Measurements from ENCODE around the gene TAGAP.

Gene TAGAP, protein sequence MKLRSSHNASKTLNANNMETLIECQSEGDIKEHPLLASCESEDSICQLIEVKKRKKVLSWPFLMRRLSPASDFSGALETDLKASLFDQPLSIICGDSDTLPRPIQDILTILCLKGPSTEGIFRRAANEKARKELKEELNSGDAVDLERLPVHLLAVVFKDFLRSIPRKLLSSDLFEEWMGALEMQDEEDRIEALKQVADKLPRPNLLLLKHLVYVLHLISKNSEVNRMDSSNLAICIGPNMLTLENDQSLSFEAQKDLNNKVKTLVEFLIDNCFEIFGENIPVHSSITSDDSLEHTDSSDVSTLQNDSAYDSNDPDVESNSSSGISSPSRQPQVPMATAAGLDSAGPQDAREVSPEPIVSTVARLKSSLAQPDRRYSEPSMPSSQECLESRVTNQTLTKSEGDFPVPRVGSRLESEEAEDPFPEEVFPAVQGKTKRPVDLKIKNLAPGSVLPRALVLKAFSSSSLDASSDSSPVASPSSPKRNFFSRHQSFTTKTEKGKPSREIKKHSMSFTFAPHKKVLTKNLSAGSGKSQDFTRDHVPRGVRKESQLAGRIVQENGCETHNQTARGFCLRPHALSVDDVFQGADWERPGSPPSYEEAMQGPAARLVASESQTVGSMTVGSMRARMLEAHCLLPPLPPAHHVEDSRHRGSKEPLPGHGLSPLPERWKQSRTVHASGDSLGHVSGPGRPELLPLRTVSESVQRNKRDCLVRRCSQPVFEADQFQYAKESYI

DNA sequence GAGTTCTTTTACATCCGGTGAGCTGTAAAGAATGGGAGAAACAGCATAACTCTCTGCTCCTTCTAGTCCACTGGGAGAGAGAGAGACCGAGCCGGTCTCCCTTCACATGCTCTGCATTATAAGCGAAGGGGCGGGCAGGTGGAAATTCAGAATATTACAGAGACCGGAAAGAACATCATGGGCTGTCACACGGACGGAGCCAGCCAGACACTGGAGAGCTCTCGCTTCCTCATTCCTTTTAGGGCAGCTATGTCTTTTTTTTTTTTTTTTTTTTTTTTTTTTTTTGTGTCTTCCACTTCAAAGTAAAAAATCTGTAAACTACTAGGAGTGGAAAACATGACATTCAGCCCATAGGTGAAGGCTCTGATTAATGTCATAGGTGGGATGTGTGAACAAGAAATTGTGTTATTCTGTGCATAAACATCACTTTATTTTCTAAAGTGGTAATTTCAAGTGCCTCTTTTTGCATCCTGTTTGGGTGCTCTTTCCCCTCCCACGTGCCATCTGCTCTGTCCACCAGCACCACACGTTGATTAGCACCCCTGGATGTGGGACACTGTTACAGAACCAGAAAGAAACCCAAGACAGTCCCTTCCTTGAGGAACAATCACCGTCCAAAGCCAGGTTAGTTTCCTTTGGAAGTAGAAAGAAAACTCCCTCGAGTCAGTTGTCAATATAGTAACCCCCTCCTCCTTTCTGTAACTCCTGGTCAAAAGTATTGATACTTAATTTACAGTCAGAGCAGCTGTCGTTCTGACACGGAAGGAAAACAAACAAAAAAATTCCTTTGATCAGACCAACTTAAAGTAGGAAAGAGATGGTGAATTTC is at the start of gene TAGAP:
TAGAP (minus strand) TSS at position 93 of the 829 bp plus-strand sequence. CDS start 845 bp downstream, outside the sequence.
- Histone ChIP-seq H3K9ac (ENCODE audit: low read depth, low read length) (no peak within 1 kb of the TSS), H3K36me3 (ENCODE audit: insufficient read depth, low read depth, low read length) (no peaks in the 10 kb centered on the region), H3K27ac (ENCODE audit: low read length) (no peak within 1 kb of the TSS), H3K4me1 (ENCODE audit: insufficient read depth, low read length) (no peaks in the 10 kb centered on the region), H3K4me3 (ENCODE audit: low read length) (no peak within 1 kb of the TSS), H3K9me3 (ENCODE audit: insufficient read depth, low read depth, low read length) (no peaks in the 10 kb centered on the region), H3K27me3 (ENCODE audit: insufficient read depth, low read length) (no peaks in the 10 kb centered on the region)

DNA sequence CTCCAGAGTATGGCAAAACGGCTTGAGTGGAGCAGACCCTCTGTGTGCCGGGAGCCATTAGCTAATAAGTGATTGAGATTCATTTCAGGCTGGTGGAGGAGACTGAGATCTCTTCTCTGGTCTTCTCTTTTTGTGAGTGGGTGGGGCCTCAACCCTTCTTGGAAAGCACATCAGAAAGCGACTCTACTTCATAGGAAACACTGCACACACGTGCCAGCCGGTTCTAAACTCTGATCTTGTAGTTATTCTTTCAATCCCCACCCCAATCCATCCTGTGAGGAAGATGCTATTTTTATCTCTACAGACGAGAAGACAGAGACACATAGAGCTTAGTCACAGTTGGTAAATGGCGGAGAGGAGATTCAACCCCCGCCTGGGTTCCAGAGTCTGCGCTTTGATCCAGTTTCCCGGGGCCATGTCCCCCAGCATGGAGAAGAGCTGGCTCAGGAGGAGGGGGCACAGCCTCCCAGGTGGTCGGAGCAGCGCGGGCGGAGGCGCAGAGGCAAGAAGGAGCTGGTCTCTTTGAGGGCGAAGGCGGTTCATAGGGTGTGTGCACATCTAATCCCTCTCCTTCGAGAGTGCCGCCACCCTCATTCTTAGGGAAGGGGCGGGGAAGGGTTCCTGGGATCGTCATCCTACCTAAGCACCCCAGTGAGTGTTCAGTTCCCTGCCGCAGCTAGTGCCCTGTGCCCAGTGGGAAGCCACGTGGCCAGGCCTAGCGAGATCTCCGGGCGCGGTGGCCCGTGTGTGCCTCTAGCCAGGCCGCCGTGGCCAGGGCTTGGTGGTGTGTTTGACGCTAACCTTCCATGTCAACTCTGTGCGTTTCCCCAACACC is 49.0 kb upstream of the TAGAP start:
- no peak overlapping the region for H3K9ac ChIP-seq (ENCODE audit: low read depth, low read length)
- H3K4me3 ChIP-seq (ENCODE audit: low read length): no peak overlapping the region
- H3K27ac ChIP-seq (ENCODE audit: low read length): no peak overlapping the region
- H3K36me3 ChIP-seq (ENCODE audit: insufficient read depth, low read depth, low read length): no peaks in the 10 kb centered on the region
- no peaks in the 10 kb centered on the region for H3K4me1 ChIP-seq (ENCODE audit: insufficient read depth, low read length)
- no peaks in the 10 kb centered on the region for H3K27me3 ChIP-seq (ENCODE audit: insufficient read depth, low read length)
- H3K9me3 ChIP-seq (ENCODE audit: insufficient read depth, low read depth, low read length): no peaks in the 10 kb centered on the region

DNA sequence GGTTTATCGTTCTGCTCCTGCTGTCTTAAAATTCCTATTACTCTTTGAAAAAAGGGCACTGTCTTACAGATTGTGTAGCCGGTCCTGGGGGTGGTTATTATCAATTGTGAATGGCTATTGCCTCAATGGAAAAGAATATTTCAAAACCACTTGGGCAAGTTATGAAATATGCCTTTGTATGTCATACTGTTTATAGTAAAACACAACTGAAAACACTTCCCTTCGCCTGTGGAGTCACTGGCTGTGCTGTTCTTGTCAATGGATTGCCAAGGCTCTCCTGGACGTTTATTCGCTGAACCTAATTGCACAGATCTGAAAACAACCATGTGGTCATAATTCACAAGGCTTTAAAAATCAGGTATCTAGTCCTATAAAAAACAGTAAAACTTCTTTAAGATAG is 47.8 kb upstream of the TAGAP start:
- Histone ChIP-seq H3K9ac (ENCODE audit: low read depth, low read length) (no peak overlapping the region), H3K36me3 (ENCODE audit: insufficient read depth, low read depth, low read length) (no peaks in the 10 kb centered on the region), H3K27ac (ENCODE audit: low read length) (no peak overlapping the region), H3K4me1 (ENCODE audit: insufficient read depth, low read length) (no peaks in the 10 kb centered on the region), H3K27me3 (ENCODE audit: insufficient read depth, low read length) (no peaks in the 10 kb centered on the region), H3K9me3 (ENCODE audit: insufficient read depth, low read depth, low read length) (no peaks in the 10 kb centered on the region), H3K4me3 (ENCODE audit: low read length) (no peak overlapping the region)

DNA sequence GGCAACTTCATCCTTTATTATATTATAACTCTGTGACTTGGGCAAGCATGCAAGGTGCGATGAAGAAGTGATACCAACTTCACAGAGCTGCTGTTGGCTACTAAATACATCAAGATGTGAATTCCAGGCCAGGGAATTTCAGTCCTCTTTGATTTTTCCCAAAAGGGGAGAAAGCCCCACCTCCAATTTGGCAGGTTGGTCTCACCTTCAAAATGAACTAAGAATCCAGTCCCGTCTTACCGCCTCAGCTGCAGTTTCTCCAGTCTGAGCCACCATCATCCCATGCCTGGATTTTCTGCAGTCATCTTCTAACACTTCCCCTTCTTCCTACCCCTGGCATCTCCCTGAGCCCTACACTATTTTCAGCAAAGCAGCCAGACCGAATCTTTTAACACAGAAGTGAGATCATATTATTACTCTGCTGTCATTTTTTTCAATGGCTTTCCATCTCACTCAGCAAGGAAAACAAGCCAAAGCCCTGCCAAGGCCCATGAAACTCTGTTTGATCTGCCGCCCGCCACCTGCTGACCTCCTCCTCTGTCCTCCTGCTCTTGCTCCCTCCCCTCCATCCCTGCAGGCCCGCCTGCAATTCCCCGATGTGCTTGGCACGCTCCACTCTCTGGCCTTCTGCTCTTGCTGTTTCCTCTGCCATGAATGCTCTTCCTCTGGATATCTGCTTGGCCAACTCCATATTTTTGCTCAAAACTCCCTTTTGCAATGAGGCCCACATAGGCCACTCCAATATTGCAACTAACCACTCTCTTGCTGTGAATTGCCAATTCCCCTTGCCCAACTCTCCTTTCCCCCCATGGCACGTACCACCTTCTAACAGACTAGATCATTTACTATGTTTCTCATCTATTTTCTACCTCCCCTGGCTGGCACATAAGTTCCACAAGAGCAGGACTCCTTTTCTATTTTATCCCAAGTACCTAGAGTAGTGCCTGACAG is 46.0 kb upstream of the TAGAP start:
- Histone ChIP-seq H3K9ac (ENCODE audit: low read depth, low read length) (no peak overlapping the region), H3K4me1 (ENCODE audit: insufficient read depth, low read length) (no peaks in the 10 kb centered on the region), H3K36me3 (ENCODE audit: insufficient read depth, low read depth, low read length) (no peaks in the 10 kb centered on the region)

DNA sequence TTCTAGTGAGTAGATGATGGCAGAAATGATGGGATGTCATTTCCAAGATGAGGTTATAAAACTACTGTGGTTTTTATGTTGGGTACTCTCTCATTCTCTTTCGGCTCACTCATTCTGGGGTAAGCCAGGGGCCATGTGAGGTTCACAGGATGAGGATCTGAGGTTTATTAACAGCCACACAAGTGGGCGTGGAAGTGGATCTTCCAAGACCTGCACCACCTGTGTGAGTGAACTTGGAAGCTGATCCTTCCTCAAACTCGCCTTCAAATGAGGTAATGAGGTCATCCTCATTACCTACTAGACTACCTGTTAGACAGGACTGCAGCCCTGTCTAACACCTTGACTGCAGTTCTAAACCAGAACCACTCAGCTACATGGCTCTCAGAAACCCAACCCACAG is 45.1 kb upstream of the TAGAP start:
- no peak overlapping the region for H3K4me3 ChIP-seq (ENCODE audit: low read length)
- H3K27me3 ChIP-seq (ENCODE audit: insufficient read depth, low read length): no peaks in the 10 kb centered on the region
- H3K9ac ChIP-seq (ENCODE audit: low read depth, low read length): no peak overlapping the region
- H3K27ac ChIP-seq (ENCODE audit: low read length): no peak overlapping the region
- no peaks in the 10 kb centered on the region for H3K4me1 ChIP-seq (ENCODE audit: insufficient read depth, low read length)
- no peaks in the 10 kb centered on the region for H3K36me3 ChIP-seq (ENCODE audit: insufficient read depth, low read depth, low read length)
- no peaks in the 10 kb centered on the region for H3K9me3 ChIP-seq (ENCODE audit: insufficient read depth, low read depth, low read length)

More for the DNA sequence above, 46.0 kb upstream of the TAGAP start:
- Histone ChIP-seq H3K9me3 (ENCODE audit: insufficient read depth, low read depth, low read length) (no peaks in the 10 kb centered on the region), H3K27ac (ENCODE audit: low read length) (no peak overlapping the region), H3K27me3 (ENCODE audit: insufficient read depth, low read length) (no peaks in the 10 kb centered on the region), H3K4me3 (ENCODE audit: low read length) (no peak overlapping the region)

DNA sequence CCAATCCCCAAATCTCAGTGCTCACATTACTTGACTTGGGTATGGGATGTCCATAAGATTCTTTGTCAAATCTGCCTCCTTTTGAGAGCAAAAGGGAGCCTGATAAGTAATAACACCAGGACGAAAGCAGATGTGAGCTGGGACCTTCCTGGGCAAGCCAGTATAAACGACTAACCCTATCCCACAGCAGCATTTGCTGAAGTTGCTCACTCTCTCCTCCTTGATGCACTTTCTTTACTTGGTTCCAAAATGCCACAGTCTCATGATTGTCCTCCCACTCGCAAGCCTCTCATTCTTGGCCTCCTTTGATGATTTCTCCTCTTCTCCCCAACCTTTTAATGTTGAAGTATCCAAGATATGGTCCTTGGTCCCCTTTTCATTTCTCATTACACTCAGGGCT is 44.7 kb upstream of the TAGAP start:
- no peak overlapping the region for H3K4me3 ChIP-seq (ENCODE audit: low read length)
- H3K36me3 ChIP-seq (ENCODE audit: insufficient read depth, low read depth, low read length): no peaks in the 10 kb centered on the region
- H3K4me1 ChIP-seq (ENCODE audit: insufficient read depth, low read length): no peaks in the 10 kb centered on the region
- H3K27me3 ChIP-seq (ENCODE audit: insufficient read depth, low read length): no peaks in the 10 kb centered on the region
- no peaks in the 10 kb centered on the region for H3K9me3 ChIP-seq (ENCODE audit: insufficient read depth, low read depth, low read length)
- H3K27ac ChIP-seq (ENCODE audit: low read length): no peak overlapping the region
- H3K9ac ChIP-seq (ENCODE audit: low read depth, low read length): no peak overlapping the region

DNA sequence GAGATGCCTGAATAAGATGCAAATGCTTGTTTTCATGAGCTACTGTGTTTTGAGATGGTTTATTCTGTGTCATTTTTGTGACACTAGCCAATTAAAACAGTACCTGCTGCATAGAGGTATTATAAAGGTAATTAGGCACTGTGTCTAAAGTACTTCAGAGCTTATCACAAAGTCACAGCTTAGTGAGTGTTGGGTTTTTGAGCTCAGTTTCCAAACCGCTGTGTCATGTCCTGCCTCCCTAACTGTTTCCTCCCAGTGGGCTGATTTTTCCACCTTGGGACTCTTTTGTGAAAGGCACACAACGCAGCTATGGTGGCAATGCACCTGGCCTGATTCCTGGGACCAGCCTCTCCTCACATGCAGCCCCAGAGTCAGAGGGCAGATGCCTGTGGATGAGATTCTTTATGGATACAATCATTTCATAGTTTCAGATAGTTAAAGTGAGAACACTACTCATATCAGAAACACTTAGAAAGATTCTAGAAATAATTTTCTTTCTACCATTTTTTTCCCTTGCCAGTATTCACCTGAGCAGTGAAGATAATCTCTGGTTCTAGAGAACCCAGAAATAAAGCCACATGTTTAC is 41.3 kb upstream of the TAGAP start:
- H3K36me3 ChIP-seq (ENCODE audit: insufficient read depth, low read depth, low read length): no peaks in the 10 kb centered on the region
- no peaks in the 10 kb centered on the region for H3K9me3 ChIP-seq (ENCODE audit: insufficient read depth, low read depth, low read length)
- no peak overlapping the region for H3K9ac ChIP-seq (ENCODE audit: low read depth, low read length)
- no peak overlapping the region for H3K27ac ChIP-seq (ENCODE audit: low read length)
- no peaks in the 10 kb centered on the region for H3K4me1 ChIP-seq (ENCODE audit: insufficient read depth, low read length)
- no peaks in the 10 kb centered on the region for H3K27me3 ChIP-seq (ENCODE audit: insufficient read depth, low read length)
- no peak overlapping the region for H3K4me3 ChIP-seq (ENCODE audit: low read length)

DNA sequence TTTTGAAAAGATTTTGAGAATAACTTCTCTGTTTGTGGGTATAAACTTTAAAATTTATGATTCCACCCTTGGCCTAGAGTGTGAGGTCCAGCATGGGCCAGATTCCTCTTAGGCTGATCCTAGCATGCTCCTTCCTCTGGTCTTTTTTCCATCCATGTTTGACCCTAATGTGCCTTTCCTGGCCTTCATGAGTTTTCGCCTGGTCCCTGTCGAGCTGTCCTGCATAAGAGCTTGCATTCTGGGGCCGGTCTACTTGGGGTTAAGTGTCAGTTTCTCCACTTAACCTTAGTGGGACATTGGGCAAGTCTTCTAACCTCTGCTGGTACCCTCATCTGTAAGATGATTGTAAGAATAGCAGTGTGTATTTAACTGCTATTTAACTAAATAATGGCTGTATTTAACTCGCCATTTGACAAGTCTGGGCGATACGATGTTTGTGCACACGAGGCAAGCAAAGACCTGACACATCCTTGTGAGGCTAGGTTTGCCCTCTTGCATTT is 40.7 kb upstream of the TAGAP start:
- Histone ChIP-seq H3K27ac (ENCODE audit: low read length) (no peak overlapping the region), H3K9ac (ENCODE audit: low read depth, low read length) (no peak overlapping the region), H3K4me3 (ENCODE audit: low read length) (no peak overlapping the region), H3K9me3 (ENCODE audit: insufficient read depth, low read depth, low read length) (no peaks in the 10 kb centered on the region), H3K27me3 (ENCODE audit: insufficient read depth, low read length) (no peaks in the 10 kb centered on the region), H3K4me1 (ENCODE audit: insufficient read depth, low read length) (no peaks in the 10 kb centered on the region), H3K36me3 (ENCODE audit: insufficient read depth, low read depth, low read length) (no peaks in the 10 kb centered on the region)

DNA sequence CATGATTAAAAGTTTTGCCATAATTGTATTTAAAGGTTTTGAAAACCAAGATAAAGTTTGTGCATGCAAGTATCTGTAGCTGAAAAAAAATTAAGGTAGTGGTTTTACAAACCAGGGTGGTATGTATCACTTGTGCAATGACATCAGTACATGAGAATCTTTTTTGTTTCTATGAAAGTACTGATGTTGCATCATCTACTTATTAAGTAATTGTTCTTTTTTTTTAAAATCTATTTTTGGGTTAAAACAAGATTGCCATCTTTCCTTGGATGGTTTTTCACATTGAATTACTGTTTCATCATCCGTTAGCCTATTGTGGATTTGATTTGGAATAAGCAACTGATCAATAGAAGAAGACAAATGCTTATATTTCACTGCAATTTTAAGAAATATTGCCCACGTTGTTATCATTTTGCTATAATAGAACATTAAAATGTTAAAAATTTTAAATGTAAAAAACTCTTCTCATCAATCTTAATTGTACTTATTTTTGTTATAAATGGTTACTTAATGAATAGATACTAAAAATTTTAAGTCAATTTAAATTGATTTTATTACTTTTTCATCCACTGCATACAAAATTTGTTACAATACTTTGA is 39.8 kb upstream of the TAGAP start:
- Histone ChIP-seq H3K27me3 (ENCODE audit: insufficient read depth, low read length) (no peaks in the 10 kb centered on the region), H3K4me1 (ENCODE audit: insufficient read depth, low read length) (no peaks in the 10 kb centered on the region), H3K9ac (ENCODE audit: low read depth, low read length) (no peak overlapping the region), H3K4me3 (ENCODE audit: low read length) (no peak overlapping the region), H3K27ac (ENCODE audit: low read length) (no peak overlapping the region), H3K9me3 (ENCODE audit: insufficient read depth, low read depth, low read length) (no peaks in the 10 kb centered on the region), H3K36me3 (ENCODE audit: insufficient read depth, low read depth, low read length) (no peaks in the 10 kb centered on the region)

DNA sequence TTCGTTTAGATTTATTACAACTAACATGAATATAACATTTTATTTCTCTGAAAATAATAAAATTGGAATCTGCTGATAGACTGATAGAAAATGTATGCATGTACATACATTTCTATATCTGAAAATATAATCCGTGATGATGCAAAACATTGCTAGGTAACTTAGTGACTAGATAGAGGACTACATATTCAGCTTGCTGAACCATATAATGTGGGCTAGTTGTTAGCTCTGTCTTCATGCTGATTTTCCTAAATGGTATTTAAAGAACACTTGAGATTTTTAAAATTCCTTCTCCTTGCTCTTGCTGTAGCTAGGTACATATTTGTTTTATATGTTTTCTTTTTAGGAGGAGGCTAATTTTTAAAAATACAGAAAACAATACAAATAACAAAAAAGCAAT is 38.4 kb upstream of the TAGAP start:
- no peak overlapping the region for H3K9ac ChIP-seq (ENCODE audit: low read depth, low read length)
- H3K4me3 ChIP-seq (ENCODE audit: low read length): no peak overlapping the region
- no peaks in the 10 kb centered on the region for H3K27me3 ChIP-seq (ENCODE audit: insufficient read depth, low read length)
- H3K9me3 ChIP-seq (ENCODE audit: insufficient read depth, low read depth, low read length): no peaks in the 10 kb centered on the region
- no peaks in the 10 kb centered on the region for H3K4me1 ChIP-seq (ENCODE audit: insufficient read depth, low read length)
- H3K36me3 ChIP-seq (ENCODE audit: insufficient read depth, low read depth, low read length): no peaks in the 10 kb centered on the region
- H3K27ac ChIP-seq (ENCODE audit: low read length): no peak overlapping the region
